WTC11 (cell line): ENCODE measurements around the gene RAPGEF6. TPM values are rescaled to one million over a fixed set of nuclear protein-coding genes. Genes with fewer than 3 reads are reported as not detected.

ENCODE experiments used
- ATAC-seq: fragments of 200-7000 bp; cut with Tn5 transposase; 2 replicates; pipeline ENCODE4 v1.10.0; 2021; ENCODE audit warnings: mild to moderate bottlenecking, moderate library complexity
- CTCF ChIA-PET: fragments of 300-600 bp; sonication (Branson Sonifier 250); formaldehyde crosslinking; loops from one replicate; lab custom pipeline; 2021; ENCODE audit warnings: antibody characterized with exemption; lab: Charles Lee
- POLR2A ChIA-PET: fragments of 350-600 bp; sonication (Branson Sonifier 250); formaldehyde crosslinking; loops from one replicate; lab custom pipeline; 2021; ENCODE audit warnings: antibody characterized with exemption; lab: Charles Lee
- DNase-seq: peaks from one replicate; pipeline ENCODE4 v3.0.0; 2021; ENCODE audit warnings: low spot score
- H3K27ac Mint-ChIP-seq: 2 replicates; pipeline ENCODE4 v1.8.0; 2021; ENCODE audit warnings: mixed read lengths
- H3K27me3 Mint-ChIP-seq: 2 replicates; pipeline ENCODE4 v1.8.0; 2021; ENCODE audit warnings: low read depth, mild to moderate bottlenecking, moderate library complexity, mixed read lengths
- H3K36me3 Mint-ChIP-seq: 2 replicates; pipeline ENCODE4 v1.8.0; 2021; ENCODE audit warnings: mixed read lengths
- H3K4me1 Mint-ChIP-seq: 2 replicates; pipeline ENCODE4 v1.8.0; 2022; ENCODE audit warnings: mixed read lengths
- H3K4me3 Mint-ChIP-seq: 2 replicates; pipeline ENCODE4 v1.8.0; 2021; ENCODE audit warnings: mild to moderate bottlenecking, moderate library complexity, mixed read lengths
- H3K9me3 Mint-ChIP-seq: 2 replicates; pipeline ENCODE4 v1.8.0; 2021; ENCODE audit warnings: mixed read lengths
- ATF1 ChIP-seq: sonication (generic); formaldehyde crosslinking; IDR thresholded peaks from 2 replicates; pipeline ENCODE4 v1.8.1; 2023; ENCODE audit warnings: mild to moderate bottlenecking, moderate library complexity, missing genetic modification reagents
- EMX1 ChIP-seq: fragments of 250-450 bp; sonication (Bioruptor Pico); IDR thresholded peaks from 2 replicates; pipeline ENCODE4 v1.8.0; 2021; ENCODE audit warnings: mild to moderate bottlenecking
- FOXK1 ChIP-seq: sonication (generic); formaldehyde crosslinking; IDR thresholded peaks from 2 replicates; pipeline ENCODE4 v1.8.0; 2022; ENCODE audit warnings: mild to moderate bottlenecking, moderate library complexity, missing genetic modification reagents
- HMGA2 ChIP-seq: fragments of 250-450 bp; sonication (Bioruptor Pico); IDR thresholded peaks from 2 replicates; pipeline ENCODE4 v1.4.0; 2021; ENCODE audit warnings: mild to moderate bottlenecking, moderate library complexity
- IRF2 ChIP-seq: sonication (generic); formaldehyde crosslinking; IDR thresholded peaks from 2 replicates; pipeline ENCODE4 v1.8.0; 2022; ENCODE audit warnings: low read depth, missing genetic modification reagents, borderline replicate concordance
- MYBL2 ChIP-seq: sonication (generic); formaldehyde crosslinking; IDR thresholded peaks from 2 replicates; pipeline ENCODE4 v1.8.1; 2023; ENCODE audit warnings: mild to moderate bottlenecking, moderate library complexity, missing genetic modification reagents
- OVOL2 ChIP-seq: fragments of 250-450 bp; sonication (Bioruptor Pico); IDR thresholded peaks from 2 replicates; pipeline ENCODE4 v1.9.0; 2021; ENCODE audit warnings: mild to moderate bottlenecking, borderline replicate concordance
- RELA ChIP-seq: sonication (generic); formaldehyde crosslinking; IDR thresholded peaks from 2 replicates; pipeline ENCODE4 v1.8.1; 2022; ENCODE audit warnings: missing genetic modification reagents, mild to moderate bottlenecking, borderline replicate concordance
- SOX15 ChIP-seq: fragments of 250-450 bp; sonication (Bioruptor Pico); IDR thresholded peaks from 2 replicates; pipeline ENCODE4 v1.9.0; 2021; ENCODE audit warnings: mild to moderate bottlenecking
- SP1 ChIP-seq: sonication (generic); formaldehyde crosslinking; conservative IDR thresholded peaks from 2 replicates; pipeline ENCODE4 v1.8.1; 2022; ENCODE audit warnings: missing genetic modification reagents
- TCF7 ChIP-seq: sonication (generic); formaldehyde crosslinking; IDR thresholded peaks from 2 replicates; pipeline ENCODE4 v1.8.0; 2022; ENCODE audit warnings: mild to moderate bottlenecking, low read depth, missing genetic modification reagents, moderate library complexity
- TEAD1 ChIP-seq: sonication (generic); formaldehyde crosslinking; IDR thresholded peaks from 2 replicates; pipeline ENCODE4 v1.8.0; 2022; ENCODE audit warnings: mild to moderate bottlenecking, missing genetic modification reagents
- TEAD4 ChIP-seq: sonication (generic); formaldehyde crosslinking; IDR thresholded peaks from 2 replicates; pipeline ENCODE4 v1.8.0; 2022; ENCODE audit warnings: mild to moderate bottlenecking, missing genetic modification reagents
- TP53 ChIP-seq: sonication (generic); formaldehyde crosslinking; IDR thresholded peaks from 2 replicates; pipeline ENCODE4 v1.8.1; 2023; ENCODE audit warnings: mild to moderate bottlenecking, missing genetic modification reagents
- ZNF138 ChIP-seq: sonication (generic); formaldehyde crosslinking; conservative IDR thresholded peaks from 2 replicates; pipeline ENCODE4 v1.8.1; 2022; ENCODE audit warnings: mild to moderate bottlenecking, moderate library complexity, missing genetic modification reagents
- ZNF317 ChIP-seq: sonication (generic); formaldehyde crosslinking; IDR thresholded peaks from 2 replicates; pipeline ENCODE4 v1.8.1; 2023; ENCODE audit warnings: low read depth, mild to moderate bottlenecking, moderate library complexity, missing genetic modification reagents, borderline replicate concordance
- total RNA-seq: library from RNA; stranded (reverse); gene quantifications from 3 replicates; pipeline ENCODE4 v1.2.3, GENCODE V29; 2021
- TF ChIP-seq, protein P1 (sequence below): fragments of 250-450 bp; sonication (Bioruptor Pico); IDR thresholded peaks from 2 replicates; pipeline ENCODE4 v1.8.0; 2021; ENCODE audit warnings: mild to moderate bottlenecking
- TF ChIP-seq, protein P2 (sequence below): fragments of 250-450 bp; sonication (Bioruptor Pico); IDR thresholded peaks from 2 replicates; pipeline ENCODE4 v1.9.0; 2021; ENCODE audit warnings: mild to moderate bottlenecking
- TF ChIP-seq, protein P3 (sequence below): sonication (generic); formaldehyde crosslinking; IDR thresholded peaks from 2 replicates; pipeline ENCODE4 v1.8.1; 2022; ENCODE audit warnings: missing genetic modification reagents, borderline replicate concordance
- TF ChIP-seq, protein P4 (sequence below): sonication (generic); formaldehyde crosslinking; IDR thresholded peaks from 2 replicates; pipeline ENCODE4 v1.8.0; 2022; ENCODE audit warnings: mild to moderate bottlenecking, missing genetic modification reagents
- TF ChIP-seq, protein P5 (sequence below): sonication (generic); formaldehyde crosslinking; IDR thresholded peaks from 2 replicates; pipeline ENCODE4 v1.8.0; 2022; ENCODE audit warnings: mild to moderate bottlenecking, missing genetic modification reagents
- TF ChIP-seq, protein P6 (sequence below): sonication (generic); formaldehyde crosslinking; IDR thresholded peaks from 2 replicates; pipeline ENCODE4 v1.8.1; 2022; ENCODE audit warnings: mild to moderate bottlenecking, moderate library complexity, missing genetic modification reagents
- TF ChIP-seq, protein P7 (sequence below): sonication (generic); formaldehyde crosslinking; IDR thresholded peaks from 2 replicates; pipeline ENCODE4 v1.8.1; 2022; ENCODE audit warnings: mild to moderate bottlenecking, missing genetic modification reagents, moderate library complexity, borderline replicate concordance
- TF ChIP-seq, protein P8 (sequence below): sonication (generic); formaldehyde crosslinking; IDR thresholded peaks from 2 replicates; pipeline ENCODE4 v1.8.1; 2023; ENCODE audit warnings: mild to moderate bottlenecking, moderate library complexity, missing genetic modification reagents

RAPGEF6 gene
- total RNA-seq, 1 experiment from 2014 or later, result 18.0 TPM

DNA sequence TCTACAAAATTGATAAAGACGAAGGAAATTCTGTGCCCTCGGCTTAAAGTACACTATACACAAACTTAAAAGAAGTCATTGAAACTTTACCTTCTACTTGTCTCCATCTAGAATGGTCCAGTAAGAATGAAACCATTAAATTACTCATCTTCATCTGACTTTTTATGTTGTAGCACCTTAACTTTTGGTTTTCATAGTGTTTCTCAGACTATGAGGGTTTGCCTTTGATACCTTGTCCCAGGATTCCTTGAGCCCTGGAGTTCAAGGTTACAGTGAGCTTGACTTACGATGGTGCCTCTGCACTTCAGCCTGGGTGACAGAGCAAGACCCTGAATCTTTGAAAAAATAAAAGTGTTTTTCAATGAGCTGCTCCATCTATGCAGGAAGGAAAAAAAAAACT, 239.0 kb downstream of the RAPGEF6 start:
- Mint-ChIP-seq H3K36me3 (peaks cover 42% of the 10 kb centered on the region), H3K27ac (no peak overlapping the region), H3K9me3 (no peaks in the 10 kb centered on the region), H3K27me3 (no peaks in the 10 kb centered on the region)
- CTCF ChIA-PET, result interaction anchor here (1.0 kb wide), 1 partner anchor 14 kb away, joined by 4 read pairs; no protein-coding TSS in a partner anchor
- TF ChIP-seq SP1 (CRISPR knock-in tag) (no peak), TEAD4 (CRISPR knock-in tag) (no peak), MYBL2 (CRISPR knock-in tag) (no peak), ZNF317 (CRISPR knock-in tag) (no peak), EMX1 (CRISPR knock-in tag) (no peak), IRF2 (CRISPR knock-in tag) (no peak), SOX15 (no peak)
- TF ChIP-seq, protein P1, sequence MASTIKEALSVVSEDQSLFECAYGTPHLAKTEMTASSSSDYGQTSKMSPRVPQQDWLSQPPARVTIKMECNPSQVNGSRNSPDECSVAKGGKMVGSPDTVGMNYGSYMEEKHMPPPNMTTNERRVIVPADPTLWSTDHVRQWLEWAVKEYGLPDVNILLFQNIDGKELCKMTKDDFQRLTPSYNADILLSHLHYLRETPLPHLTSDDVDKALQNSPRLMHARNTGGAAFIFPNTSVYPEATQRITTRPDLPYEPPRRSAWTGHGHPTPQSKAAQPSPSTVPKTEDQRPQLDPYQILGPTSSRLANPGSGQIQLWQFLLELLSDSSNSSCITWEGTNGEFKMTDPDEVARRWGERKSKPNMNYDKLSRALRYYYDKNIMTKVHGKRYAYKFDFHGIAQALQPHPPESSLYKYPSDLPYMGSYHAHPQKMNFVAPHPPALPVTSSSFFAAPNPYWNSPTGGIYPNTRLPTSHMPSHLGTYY (CRISPR knock-in tag), result no peak
- TF ChIP-seq, protein P2, sequence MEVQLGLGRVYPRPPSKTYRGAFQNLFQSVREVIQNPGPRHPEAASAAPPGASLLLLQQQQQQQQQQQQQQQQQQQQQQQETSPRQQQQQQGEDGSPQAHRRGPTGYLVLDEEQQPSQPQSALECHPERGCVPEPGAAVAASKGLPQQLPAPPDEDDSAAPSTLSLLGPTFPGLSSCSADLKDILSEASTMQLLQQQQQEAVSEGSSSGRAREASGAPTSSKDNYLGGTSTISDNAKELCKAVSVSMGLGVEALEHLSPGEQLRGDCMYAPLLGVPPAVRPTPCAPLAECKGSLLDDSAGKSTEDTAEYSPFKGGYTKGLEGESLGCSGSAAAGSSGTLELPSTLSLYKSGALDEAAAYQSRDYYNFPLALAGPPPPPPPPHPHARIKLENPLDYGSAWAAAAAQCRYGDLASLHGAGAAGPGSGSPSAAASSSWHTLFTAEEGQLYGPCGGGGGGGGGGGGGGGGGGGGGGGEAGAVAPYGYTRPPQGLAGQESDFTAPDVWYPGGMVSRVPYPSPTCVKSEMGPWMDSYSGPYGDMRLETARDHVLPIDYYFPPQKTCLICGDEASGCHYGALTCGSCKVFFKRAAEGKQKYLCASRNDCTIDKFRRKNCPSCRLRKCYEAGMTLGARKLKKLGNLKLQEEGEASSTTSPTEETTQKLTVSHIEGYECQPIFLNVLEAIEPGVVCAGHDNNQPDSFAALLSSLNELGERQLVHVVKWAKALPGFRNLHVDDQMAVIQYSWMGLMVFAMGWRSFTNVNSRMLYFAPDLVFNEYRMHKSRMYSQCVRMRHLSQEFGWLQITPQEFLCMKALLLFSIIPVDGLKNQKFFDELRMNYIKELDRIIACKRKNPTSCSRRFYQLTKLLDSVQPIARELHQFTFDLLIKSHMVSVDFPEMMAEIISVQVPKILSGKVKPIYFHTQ, result no peak
- TF ChIP-seq, all 79 proteins: peak for 0
- DNase-seq (no peak), ATAC-seq (no peak)
- no peaks in the 10 kb centered on the region for H3K4me1 Mint-ChIP-seq
- H3K4me3 Mint-ChIP-seq, result no peak overlapping the region
- POLR2A ChIA-PET, result no interaction called here

DNA sequence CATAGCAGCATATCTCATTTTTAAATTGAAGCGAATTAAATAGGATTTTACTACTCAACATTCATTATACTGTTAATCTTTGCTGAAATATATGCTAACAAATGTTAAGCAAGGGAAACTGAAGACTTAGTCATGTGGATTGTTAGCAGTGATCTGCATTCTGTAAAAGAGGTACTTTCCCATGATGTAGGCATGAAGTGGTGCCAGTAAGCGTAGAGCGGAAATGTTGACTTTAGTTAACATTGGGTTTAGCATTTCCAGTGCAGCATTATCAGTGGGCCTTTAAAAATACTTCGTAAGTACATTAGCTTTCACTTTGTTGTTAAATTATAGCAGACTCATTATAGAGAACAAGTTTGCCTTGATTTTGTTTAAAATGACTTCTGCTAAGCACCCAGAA, 240.9 kb downstream of the RAPGEF6 start:
- H3K27me3 Mint-ChIP-seq, result no peaks in the 10 kb centered on the region
- H3K9me3 Mint-ChIP-seq, result no peaks in the 10 kb centered on the region
- peaks cover 40% of the 10 kb centered on the region for H3K36me3 Mint-ChIP-seq
- CTCF ChIA-PET, result no interaction called here
- H3K4me3 Mint-ChIP-seq, result no peak overlapping the region
- H3K27ac Mint-ChIP-seq, result no peak overlapping the region
- no peak for DNase-seq
- H3K4me1 Mint-ChIP-seq, result no peaks in the 10 kb centered on the region
- ATAC-seq, result no peak
- POLR2A ChIA-PET, result no interaction called here
- no peak for TF ChIP-seq OVOL2 (CRISPR knock-in tag)
- no peak for TF ChIP-seq ATF1 (CRISPR knock-in tag)
- TF ChIP-seq, protein P3, sequence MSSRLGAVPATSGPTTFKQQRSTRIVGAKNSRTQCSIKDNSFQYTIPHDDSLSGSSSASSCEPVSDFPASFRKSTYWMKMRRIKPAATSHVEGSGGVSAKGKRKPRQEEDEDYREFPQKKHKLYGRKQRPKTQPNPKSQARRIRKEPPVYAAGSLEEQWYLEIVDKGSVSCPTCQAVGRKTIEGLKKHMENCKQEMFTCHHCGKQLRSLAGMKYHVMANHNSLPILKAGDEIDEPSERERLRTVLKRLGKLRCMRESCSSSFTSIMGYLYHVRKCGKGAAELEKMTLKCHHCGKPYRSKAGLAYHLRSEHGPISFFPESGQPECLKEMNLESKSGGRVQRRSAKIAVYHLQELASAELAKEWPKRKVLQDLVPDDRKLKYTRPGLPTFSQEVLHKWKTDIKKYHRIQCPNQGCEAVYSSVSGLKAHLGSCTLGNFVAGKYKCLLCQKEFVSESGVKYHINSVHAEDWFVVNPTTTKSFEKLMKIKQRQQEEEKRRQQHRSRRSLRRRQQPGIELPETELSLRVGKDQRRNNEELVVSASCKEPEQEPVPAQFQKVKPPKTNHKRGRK (CRISPR knock-in tag), result no peak
- TF ChIP-seq, protein P4, sequence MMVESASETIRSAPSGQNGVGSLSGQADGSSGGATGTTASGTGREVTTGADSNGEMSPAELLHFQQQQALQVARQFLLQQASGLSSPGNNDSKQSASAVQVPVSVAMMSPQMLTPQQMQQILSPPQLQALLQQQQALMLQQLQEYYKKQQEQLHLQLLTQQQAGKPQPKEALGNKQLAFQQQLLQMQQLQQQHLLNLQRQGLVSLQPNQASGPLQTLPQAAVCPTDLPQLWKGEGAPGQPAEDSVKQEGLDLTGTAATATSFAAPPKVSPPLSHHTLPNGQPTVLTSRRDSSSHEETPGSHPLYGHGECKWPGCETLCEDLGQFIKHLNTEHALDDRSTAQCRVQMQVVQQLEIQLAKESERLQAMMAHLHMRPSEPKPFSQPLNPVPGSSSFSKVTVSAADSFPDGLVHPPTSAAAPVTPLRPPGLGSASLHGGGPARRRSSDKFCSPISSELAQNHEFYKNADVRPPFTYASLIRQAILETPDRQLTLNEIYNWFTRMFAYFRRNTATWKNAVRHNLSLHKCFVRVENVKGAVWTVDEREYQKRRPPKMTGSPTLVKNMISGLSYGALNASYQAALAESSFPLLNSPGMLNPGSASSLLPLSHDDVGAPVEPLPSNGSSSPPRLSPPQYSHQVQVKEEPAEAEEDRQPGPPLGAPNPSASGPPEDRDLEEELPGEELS (CRISPR knock-in tag), result no peak
- no peak for TF ChIP-seq ZNF138
- TF ChIP-seq, protein P5, sequence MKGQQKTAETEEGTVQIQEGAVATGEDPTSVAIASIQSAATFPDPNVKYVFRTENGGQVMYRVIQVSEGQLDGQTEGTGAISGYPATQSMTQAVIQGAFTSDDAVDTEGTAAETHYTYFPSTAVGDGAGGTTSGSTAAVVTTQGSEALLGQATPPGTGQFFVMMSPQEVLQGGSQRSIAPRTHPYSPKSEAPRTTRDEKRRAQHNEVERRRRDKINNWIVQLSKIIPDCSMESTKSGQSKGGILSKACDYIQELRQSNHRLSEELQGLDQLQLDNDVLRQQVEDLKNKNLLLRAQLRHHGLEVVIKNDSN, result no peak
- no peak for TF ChIP-seq HMGA2 (CRISPR knock-in tag)
- TF ChIP-seq, protein P6, sequence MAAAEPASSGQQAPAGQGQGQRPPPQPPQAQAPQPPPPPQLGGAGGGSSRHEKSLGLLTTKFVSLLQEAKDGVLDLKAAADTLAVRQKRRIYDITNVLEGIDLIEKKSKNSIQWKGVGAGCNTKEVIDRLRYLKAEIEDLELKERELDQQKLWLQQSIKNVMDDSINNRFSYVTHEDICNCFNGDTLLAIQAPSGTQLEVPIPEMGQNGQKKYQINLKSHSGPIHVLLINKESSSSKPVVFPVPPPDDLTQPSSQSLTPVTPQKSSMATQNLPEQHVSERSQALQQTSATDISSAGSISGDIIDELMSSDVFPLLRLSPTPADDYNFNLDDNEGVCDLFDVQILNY (CRISPR knock-in tag), result no peak
- TF ChIP-seq, protein P7, sequence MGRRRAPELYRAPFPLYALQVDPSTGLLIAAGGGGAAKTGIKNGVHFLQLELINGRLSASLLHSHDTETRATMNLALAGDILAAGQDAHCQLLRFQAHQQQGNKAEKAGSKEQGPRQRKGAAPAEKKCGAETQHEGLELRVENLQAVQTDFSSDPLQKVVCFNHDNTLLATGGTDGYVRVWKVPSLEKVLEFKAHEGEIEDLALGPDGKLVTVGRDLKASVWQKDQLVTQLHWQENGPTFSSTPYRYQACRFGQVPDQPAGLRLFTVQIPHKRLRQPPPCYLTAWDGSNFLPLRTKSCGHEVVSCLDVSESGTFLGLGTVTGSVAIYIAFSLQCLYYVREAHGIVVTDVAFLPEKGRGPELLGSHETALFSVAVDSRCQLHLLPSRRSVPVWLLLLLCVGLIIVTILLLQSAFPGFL (CRISPR knock-in tag), result no peak
- no peak for TF ChIP-seq TEAD1 (CRISPR knock-in tag)
- no peak for TF ChIP-seq IRF2 (CRISPR knock-in tag)
- TF ChIP-seq TCF7, result no peak
- no peak for TF ChIP-seq RELA
- TF ChIP-seq, protein P8, sequence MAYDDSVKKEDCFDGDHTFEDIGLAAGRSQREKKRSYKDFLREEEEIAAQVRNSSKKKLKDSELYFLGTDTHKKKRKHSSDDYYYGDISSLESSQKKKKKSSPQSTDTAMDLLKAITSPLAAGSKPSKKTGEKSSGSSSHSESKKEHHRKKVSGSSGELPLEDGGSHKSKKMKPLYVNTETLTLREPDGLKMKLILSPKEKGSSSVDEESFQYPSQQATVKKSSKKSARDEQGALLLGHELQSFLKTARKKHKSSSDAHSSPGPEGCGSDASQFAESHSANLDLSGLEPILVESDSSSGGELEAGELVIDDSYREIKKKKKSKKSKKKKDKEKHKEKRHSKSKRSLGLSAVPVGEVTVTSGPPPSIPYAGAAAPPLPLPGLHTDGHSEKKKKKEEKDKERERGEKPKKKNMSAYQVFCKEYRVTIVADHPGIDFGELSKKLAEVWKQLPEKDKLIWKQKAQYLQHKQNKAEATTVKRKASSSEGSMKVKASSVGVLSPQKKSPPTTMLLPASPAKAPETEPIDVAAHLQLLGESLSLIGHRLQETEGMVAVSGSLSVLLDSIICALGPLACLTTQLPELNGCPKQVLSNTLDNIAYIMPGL (CRISPR knock-in tag), result no peak
- no peak for TF ChIP-seq FOXK1 (CRISPR knock-in tag)
- TF ChIP-seq TP53 (CRISPR knock-in tag), result no peak
